Keratinocyte (primary cell): ENCODE measurements around the gene NEURL4. TPM values are rescaled to one million over a fixed set of nuclear protein-coding genes. Genes with fewer than 3 reads are reported as not detected.

ENCODE experiments used
- DNase-seq: peaks from one replicate; pipeline ENCODE4 v3.0.0-alpha.2; 2011; ENCODE audit warnings: low read depth, missing footprints, low spot score
- FAIRE-seq: peaks from 2 replicates; lab custom pipeline; 2011; peaks lifted over from hg19 to GRCh38; lab: Jason Lieb, UNC
- H2AFZ ChIP-seq: 2 replicates; pipeline ENCODE4 v1.6.0; 2012; ENCODE audit warnings: low read length, control low read depth, inconsistent platforms; ENCODE audit not compliant: control insufficient read depth
- H3K27ac ChIP-seq: 2 replicates; pipeline ENCODE4 v1.5.1; 2011; ENCODE audit warnings: low read length; ENCODE audit not compliant: control insufficient read depth, insufficient read depth
- H3K27me3 ChIP-seq: 3 replicates; pipeline ENCODE4 v1.6.0; 2011; ENCODE audit warnings: low read length; ENCODE audit not compliant: control insufficient read depth, insufficient read depth; ENCODE audit errors: extremely low read depth
- H3K36me3 ChIP-seq, 2 experiments: 2 replicates in 1 of 2; 3 replicates in 1 of 2; pipeline ENCODE4 v1.5.1; 2011; ENCODE audit warnings: low read length in 2 of 2, mild to moderate bottlenecking in 1 of 2; ENCODE audit not compliant: control insufficient read depth in 2 of 2, insufficient read depth in 2 of 2; ENCODE audit errors: extremely low read depth in 1 of 2
- H3K4me1 ChIP-seq: 3 replicates; pipeline ENCODE4 v1.5.1; 2011; ENCODE audit warnings: low read length; ENCODE audit not compliant: control insufficient read depth, insufficient read depth; ENCODE audit errors: extremely low read depth
- H3K4me2 ChIP-seq: 3 replicates; pipeline ENCODE4 v1.6.0; 2011; ENCODE audit warnings: low read depth, low read length; ENCODE audit not compliant: control insufficient read depth, insufficient read depth; ENCODE audit errors: extremely low read depth
- H3K4me3 ChIP-seq, 3 experiments: fragments of 200-600 bp in 1 of 3; sonication (generic) in 1 of 3; 2 replicates in 2 of 3; 3 replicates in 1 of 3; pipeline ENCODE4 v1.5.1; 2011 to 2016; ENCODE audit warnings: low read length in 3 of 3, mild to moderate bottlenecking in 3 of 3, control low read depth in 2 of 3, inconsistent platforms in 1 of 3, low read depth in 1 of 3, mixed read lengths in 1 of 3, mixed run types in 1 of 3, moderate library complexity in 1 of 3; ENCODE audit not compliant: control insufficient read depth in 2 of 3, insufficient read depth in 2 of 3; ENCODE audit errors: extremely low read depth in 1 of 3
- H3K79me2 ChIP-seq: 2 replicates; pipeline ENCODE4 v1.6.0; 2012; ENCODE audit warnings: low read length; ENCODE audit not compliant: control insufficient read depth, insufficient read depth
- H3K9ac ChIP-seq: 3 replicates; pipeline ENCODE4 v1.6.0; 2011; ENCODE audit warnings: low read length; ENCODE audit not compliant: control insufficient read depth, insufficient read depth; ENCODE audit errors: extremely low read depth
- H3K9me1 ChIP-seq: 3 replicates; pipeline ENCODE4 v1.6.0; 2011; ENCODE audit warnings: low read length; ENCODE audit not compliant: control insufficient read depth, insufficient read depth; ENCODE audit errors: extremely low read depth
- H3K9me3 ChIP-seq: 2 replicates; pipeline ENCODE4 v1.5.1; 2012; ENCODE audit warnings: low read depth, low read length; ENCODE audit not compliant: control insufficient read depth
- H4K20me1 ChIP-seq: 3 replicates; pipeline ENCODE4 v1.6.0; 2011; ENCODE audit warnings: low read length; ENCODE audit not compliant: control insufficient read depth, insufficient read depth; ENCODE audit errors: extremely low read depth
- CTCF ChIP-seq, 3 experiments: IDR thresholded peaks in 1 of 3; conservative IDR thresholded peaks in 1 of 3; optimal IDR thresholded peaks in 1 of 3; 2 replicates in 2 of 3; 3 replicates in 1 of 3; pipeline versions ENCODE3 to v1.5.1; 2011; ENCODE audit warnings: low read length in 3 of 3, mild to moderate bottlenecking in 3 of 3, moderate library complexity in 2 of 3, control low read depth in 1 of 3, inconsistent platforms in 1 of 3; ENCODE audit not compliant: insufficient read depth in 2 of 3; ENCODE audit errors: extremely low read depth in 1 of 3
- EZH2 ChIP-seq: IDR thresholded peaks from one replicate; pipeline ENCODE4 v1.6.1; 2012; ENCODE audit warnings: inconsistent platforms, mild to moderate bottlenecking, low read length, moderate library complexity
- dilution Hi-C: fragments of 300-500 bp; cut with MboI; formaldehyde crosslinking; loops from one replicate; pipeline ENCODE4 v1.7.0; 2020; ENCODE audit warnings: low sequenced_read_pairs; ENCODE audit not compliant: extremely low pct_ligation_motif_present
- polyA plus RNA-seq, 5 experiments: library from polyadenylated mRNA; depleted of rRNA in 3 of 5; stranded (reverse) in 3 of 5; stranded (forward) in 1 of 5; unstranded in 1 of 5; fragments of >200 nt; gene quantifications; 1 replicate in 1 of 5; 2 replicates in 3 of 5; 3 replicates in 1 of 5; pipeline versions ENCODE4 v1.2.1 to v1.2.3, GENCODE V29; 2011 to 2012; ENCODE audit warnings: missing spikeins in 2 of 5, low read depth in 1 of 5, low replicate concordance in 1 of 5

The NEURL4 gene
- polyA plus RNA-seq, 1 donor (not counting 4 experiments of a cell fraction or from before 2014, with no cell fraction given), result 11.3 TPM

GRCh38 chr17:7326186-7326585, 2.9 kb downstream of the NEURL4 start:
- FAIRE-seq, result no peak
- Histone ChIP-seq H4K20me1 (no peaks in the 10 kb centered on the region), H3K9me1 (peaks cover 2% of the 10 kb centered on the region), H3K79me2 (peaks cover 17% of the 10 kb centered on the region), H3K27ac (no peak overlapping the region), H3K36me3 (peaks cover 35 to 51% of the 10 kb centered on the region in 2 experiments), H3K9ac (no peak overlapping the region), H3K9me3 (no peaks in the 10 kb centered on the region), H2AFZ (no peak overlapping the region), H3K4me3 (no peak overlapping the region), H3K27me3 (no peaks in the 10 kb centered on the region), H3K4me1 (peaks cover 8% of the 10 kb centered on the region), H3K4me2 (no peak overlapping the region)
- dilution Hi-C loops, result no loop called here
- TF ChIP-seq EZH2, result no peak
- TF ChIP-seq CTCF (optimal IDR thresholded peaks at IDR 0.05 in 1 of 3, IDR thresholded peaks at IDR 0.05 in 1 of 3, conservative IDR thresholded peaks at IDR 0.05 in 1 of 3; ENCODE audit: extremely low read depth in 1 of 3, insufficient read depth in 2 of 3, low read length in 3 of 3), result no peak
- no peak for DNase-seq

- no peaks in the 10 kb centered on the region for H3K27me3 ChIP-seq
- peaks cover 17% of the 10 kb centered on the region for H3K79me2 ChIP-seq
- H3K4me1 ChIP-seq, result peaks cover 5% of the 10 kb centered on the region
- DNase-seq (no peak), FAIRE-seq (no peak)
- no peak overlapping the region for H3K27ac ChIP-seq
- peaks cover 2% of the 10 kb centered on the region for H3K9me1 ChIP-seq
- no peak overlapping the region for H3K4me2 ChIP-seq
- no peaks in the 10 kb centered on the region for H3K9me3 ChIP-seq
- no peak overlapping the region for H2AFZ ChIP-seq
- no peak overlapping the region for H3K9ac ChIP-seq
- H4K20me1 ChIP-seq, result no peaks in the 10 kb centered on the region
- TF ChIP-seq EZH2 (no peak), CTCF (optimal IDR thresholded peaks at IDR 0.05 in 1 of 3, IDR thresholded peaks at IDR 0.05 in 1 of 3, conservative IDR thresholded peaks at IDR 0.05 in 1 of 3; ENCODE audit: extremely low read depth in 1 of 3, insufficient read depth in 2 of 3, low read length in 3 of 3) (no peak)
- dilution Hi-C loops, result no loop called here
- H3K4me3 ChIP-seq, result no peak overlapping the region
- H3K36me3 ChIP-seq, result peaks cover 39 to 60% of the 10 kb centered on the region in 2 experiments
Measured at GRCh38 chr17:7325031-7325528, 4.1 kb downstream of the NEURL4 start.
